ENCODE measurements around the gene ANKDD1B.

The ANKDD1B gene

GRCh38 chr5:75617736-75618352 is 6.6 kb downstream of the ANKDD1B start:
- Mint-ChIP-seq H3K9me3 (no peaks in the 10 kb centered on the region), H3K27ac (no peak overlapping the region), H3K27me3 (ENCODE audit: low read depth) (no peaks in the 10 kb centered on the region), H3K36me3 (ENCODE audit: low read depth) (no peaks in the 10 kb centered on the region), H3K4me1 (peaks cover 40% of the 10 kb centered on the region), H3K4me3 (peak overlapping the region in 2 of 3 experiments; percentile 0 to 15)
- TF ChIP-seq, protein P1, sequence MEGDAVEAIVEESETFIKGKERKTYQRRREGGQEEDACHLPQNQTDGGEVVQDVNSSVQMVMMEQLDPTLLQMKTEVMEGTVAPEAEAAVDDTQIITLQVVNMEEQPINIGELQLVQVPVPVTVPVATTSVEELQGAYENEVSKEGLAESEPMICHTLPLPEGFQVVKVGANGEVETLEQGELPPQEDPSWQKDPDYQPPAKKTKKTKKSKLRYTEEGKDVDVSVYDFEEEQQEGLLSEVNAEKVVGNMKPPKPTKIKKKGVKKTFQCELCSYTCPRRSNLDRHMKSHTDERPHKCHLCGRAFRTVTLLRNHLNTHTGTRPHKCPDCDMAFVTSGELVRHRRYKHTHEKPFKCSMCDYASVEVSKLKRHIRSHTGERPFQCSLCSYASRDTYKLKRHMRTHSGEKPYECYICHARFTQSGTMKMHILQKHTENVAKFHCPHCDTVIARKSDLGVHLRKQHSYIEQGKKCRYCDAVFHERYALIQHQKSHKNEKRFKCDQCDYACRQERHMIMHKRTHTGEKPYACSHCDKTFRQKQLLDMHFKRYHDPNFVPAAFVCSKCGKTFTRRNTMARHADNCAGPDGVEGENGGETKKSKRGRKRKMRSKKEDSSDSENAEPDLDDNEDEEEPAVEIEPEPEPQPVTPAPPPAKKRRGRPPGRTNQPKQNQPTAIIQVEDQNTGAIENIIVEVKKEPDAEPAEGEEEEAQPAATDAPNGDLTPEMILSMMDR (IDR thresholded peaks at IDR 0.05; ENCODE audit: unreplicated experiment in 3 of 3): no peak

DNA sequence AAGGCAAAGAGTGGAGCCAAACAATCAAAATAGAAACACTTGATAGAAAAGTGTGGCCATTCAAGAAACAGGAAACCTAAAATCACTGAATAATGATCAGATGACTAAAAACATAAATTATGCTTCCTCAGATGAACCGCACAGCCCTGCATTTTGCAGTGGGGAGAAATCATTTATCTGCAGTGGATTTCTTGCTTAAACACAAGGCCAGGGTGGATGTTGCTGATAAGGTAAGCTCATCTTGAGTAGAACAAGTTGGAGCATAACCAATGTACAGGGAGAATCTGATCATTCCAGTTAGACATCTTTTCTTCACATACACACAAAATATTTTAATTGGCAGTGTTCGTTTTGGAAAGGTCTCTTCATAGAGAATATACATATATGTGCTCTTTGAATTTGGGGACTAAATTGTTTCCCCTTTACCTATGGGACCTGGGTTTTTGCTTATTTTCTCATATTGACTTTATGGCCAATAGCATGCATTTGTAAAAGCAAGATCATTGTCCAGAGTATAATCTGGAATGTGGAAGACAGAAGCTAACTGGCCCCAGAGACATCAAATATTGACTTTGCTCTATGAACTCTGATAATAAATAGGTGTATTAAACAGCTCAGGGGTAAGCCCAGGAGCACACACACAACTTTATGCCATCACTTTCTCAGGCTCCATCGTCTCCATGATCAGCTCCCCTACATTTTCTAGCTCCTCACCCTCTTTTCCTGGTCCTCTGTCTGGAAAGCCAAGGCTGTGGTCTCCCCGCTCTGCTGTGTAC is 9.1 kb downstream of the ANKDD1B start:
- no peaks in the 10 kb centered on the region for H3K27me3 Mint-ChIP-seq (ENCODE audit: low read depth)
- no peak overlapping the region for H3K4me3 Mint-ChIP-seq
- peaks cover 40% of the 10 kb centered on the region for H3K4me1 Mint-ChIP-seq
- no peaks in the 10 kb centered on the region for H3K36me3 Mint-ChIP-seq (ENCODE audit: low read depth)
- TF ChIP-seq, protein P1 (IDR thresholded peaks at IDR 0.05; ENCODE audit: unreplicated experiment in 3 of 3): no peak
- no peaks in the 10 kb centered on the region for H3K9me3 Mint-ChIP-seq
- peak overlapping the region in 2 of 3 experiments; percentile 19 to 63 for H3K27ac Mint-ChIP-seq

GRCh38 chr5:75622564-75622963 is 11.3 kb downstream of the ANKDD1B start:
- Mint-ChIP-seq H3K9me3 (no peaks in the 10 kb centered on the region), H3K4me3 (no peak overlapping the region), H3K27me3 (ENCODE audit: low read depth) (no peaks in the 10 kb centered on the region), H3K36me3 (ENCODE audit: low read depth) (no peaks in the 10 kb centered on the region), H3K27ac (no peak overlapping the region), H3K4me1 (peaks cover 22% of the 10 kb centered on the region)
- TF ChIP-seq, protein P1 (IDR thresholded peaks at IDR 0.05; ENCODE audit: unreplicated experiment in 3 of 3): no peak

DNA sequence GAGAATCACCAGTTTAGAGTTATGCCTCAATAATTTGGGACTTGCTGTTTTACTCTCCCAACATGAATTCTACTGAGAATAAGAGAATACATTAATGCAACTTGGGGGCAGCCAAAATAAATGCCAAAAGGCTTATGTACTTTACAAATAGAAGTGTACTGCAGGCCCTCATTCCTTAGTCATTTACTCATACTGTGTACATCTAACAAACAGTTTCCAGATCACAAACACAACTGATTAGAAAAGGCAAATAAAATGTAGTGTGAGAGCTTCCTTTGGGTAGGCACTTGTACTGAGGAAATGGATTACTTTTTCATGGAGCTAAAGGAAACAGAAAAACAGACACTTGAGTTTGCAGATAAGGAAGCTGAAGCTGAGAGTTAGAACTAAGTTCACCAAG is 12.6 kb downstream of the ANKDD1B start:
- Mint-ChIP-seq H3K27me3 (ENCODE audit: low read depth) (no peaks in the 10 kb centered on the region), H3K36me3 (ENCODE audit: low read depth) (no peaks in the 10 kb centered on the region), H3K27ac (peak overlapping the region in 1 of 3 experiments; percentile 18), H3K4me3 (no peak overlapping the region), H3K4me1 (peaks cover 21% of the 10 kb centered on the region), H3K9me3 (no peaks in the 10 kb centered on the region)
- TF ChIP-seq, protein P1 (IDR thresholded peaks at IDR 0.05; ENCODE audit: unreplicated experiment in 3 of 3): no peak

DNA sequence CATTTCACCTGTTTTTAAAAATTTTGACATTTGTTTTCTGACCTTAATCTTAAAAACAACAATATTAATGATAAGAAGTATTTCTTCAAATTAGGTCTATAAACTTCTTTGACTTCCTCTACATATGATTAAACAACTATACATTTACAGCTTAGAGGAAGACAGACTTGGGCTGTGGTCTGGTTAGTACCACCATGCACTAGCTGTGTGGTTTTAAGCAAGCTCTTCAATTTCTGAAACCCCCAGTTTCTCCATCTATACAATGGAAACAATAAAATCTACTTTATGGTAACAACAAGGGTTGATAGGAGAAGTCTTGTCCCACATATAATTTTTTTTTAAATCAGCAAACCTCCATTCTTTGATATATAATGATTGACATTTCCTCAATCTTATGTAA is 15.7 kb downstream of the ANKDD1B start:
- Mint-ChIP-seq H3K36me3 (ENCODE audit: low read depth) (no peaks in the 10 kb centered on the region), H3K9me3 (no peaks in the 10 kb centered on the region), H3K4me1 (peaks cover 5% of the 10 kb centered on the region), H3K4me3 (no peak overlapping the region), H3K27me3 (ENCODE audit: low read depth) (no peaks in the 10 kb centered on the region), H3K27ac (peak overlapping the region in 1 of 3 experiments; percentile 75)
- TF ChIP-seq, protein P1 (IDR thresholded peaks at IDR 0.05; ENCODE audit: unreplicated experiment in 3 of 3): no peak

All from nephron (organoid).